H4 (cell line): ENCODE measurements around the gene ATP6V1B1. TPM values are rescaled to one million over a fixed set of nuclear protein-coding genes. Genes with fewer than 3 reads are reported as not detected.
"Not testable (repeated sequence)": the region's sequence is repeated elsewhere in the genome, so short reads cannot be mapped to it uniquely, and the experiment has no call there.

Source experiments
- DNase-seq: peaks from one replicate; pipeline ENCODE4 v3.0.0-alpha.2; 2015; ENCODE audit warnings: low spot score
- total RNA-seq: library from RNA; depleted of rRNA; stranded (reverse); fragments of >200 nt; shearing (Covaris generic); gene quantifications from 2 replicates; pipeline ENCODE4 v1.2.3, GENCODE V29; 2014; rRNA removed

ATP6V1B1 gene
- total RNA-seq, 1 experiment from 2014 or later, result 0.45 TPM

DNA sequence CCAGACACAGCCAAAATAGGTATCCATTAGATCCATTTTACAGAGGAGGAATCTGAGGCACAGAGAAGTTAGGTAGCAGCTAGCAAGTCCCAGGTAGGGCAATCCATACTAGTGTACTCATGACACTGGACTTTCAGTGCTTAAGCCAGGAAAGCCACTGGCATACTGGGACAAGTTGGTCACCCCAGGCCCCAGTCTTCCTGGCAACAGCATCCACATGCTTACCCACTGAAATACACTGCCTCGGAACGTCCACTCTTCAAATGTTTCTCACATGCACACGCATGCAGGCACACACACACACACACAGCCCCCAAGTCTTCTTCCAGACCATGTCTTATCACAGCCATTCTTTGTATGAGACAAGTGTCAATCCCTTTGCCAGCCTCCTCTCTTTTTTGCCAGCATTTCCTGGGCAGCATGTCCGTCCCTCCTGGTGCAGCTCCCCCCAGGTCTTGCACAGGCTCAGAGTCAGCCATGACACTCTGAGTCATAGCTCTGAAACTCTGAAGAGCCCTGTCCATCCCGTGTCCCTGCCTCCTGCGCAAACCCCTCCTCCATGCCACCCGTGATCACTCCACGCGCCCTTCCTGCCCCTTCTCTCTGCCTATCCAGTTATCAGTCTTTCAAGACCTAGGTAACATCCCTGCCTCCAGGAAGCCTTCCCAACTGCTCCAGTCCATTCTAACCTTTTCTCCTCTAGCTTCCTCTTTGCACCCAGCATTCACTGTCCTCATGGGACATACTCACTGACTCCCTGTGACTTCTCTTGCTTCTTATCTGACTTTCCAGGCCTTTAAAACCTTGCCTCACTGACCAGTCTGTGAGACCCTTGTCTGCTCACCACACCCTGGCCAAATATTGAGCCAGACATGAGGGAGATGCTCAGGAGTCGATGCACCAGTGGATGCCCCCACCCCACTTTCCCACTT is 69.8 kb downstream of the ATP6V1B1 start:
- no peak for DNase-seq

DNA sequence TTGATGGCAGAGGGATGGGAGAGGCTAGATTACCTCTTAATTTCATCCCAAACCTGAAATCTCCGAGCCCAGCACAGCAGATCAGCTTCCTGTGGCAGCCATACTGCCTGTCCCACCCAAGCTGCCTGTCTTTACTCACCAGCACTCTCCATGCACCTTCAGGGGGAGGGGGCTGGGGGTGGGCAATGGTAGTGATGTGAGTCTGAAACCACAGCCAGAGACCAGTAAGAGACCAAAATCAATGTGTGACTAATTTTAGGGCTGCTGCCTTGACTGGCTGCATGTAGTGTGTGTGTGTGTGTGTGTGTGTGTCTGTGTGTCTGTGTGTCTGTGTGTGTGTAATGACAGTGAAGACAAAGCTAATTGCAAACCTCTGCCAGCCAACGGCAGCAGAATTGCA is 70.6 kb downstream of the ATP6V1B1 start:
- DNase-seq, result no peak

- DNase-seq, result no peak
These were observed 71.5 kb downstream of the ATP6V1B1 start for GRCh38 chr2:71006955-71007799.

GRCh38 chr2:71008342-71008741 is 72.6 kb downstream of the ATP6V1B1 start:
- DNase-seq, result no peak

DNA sequence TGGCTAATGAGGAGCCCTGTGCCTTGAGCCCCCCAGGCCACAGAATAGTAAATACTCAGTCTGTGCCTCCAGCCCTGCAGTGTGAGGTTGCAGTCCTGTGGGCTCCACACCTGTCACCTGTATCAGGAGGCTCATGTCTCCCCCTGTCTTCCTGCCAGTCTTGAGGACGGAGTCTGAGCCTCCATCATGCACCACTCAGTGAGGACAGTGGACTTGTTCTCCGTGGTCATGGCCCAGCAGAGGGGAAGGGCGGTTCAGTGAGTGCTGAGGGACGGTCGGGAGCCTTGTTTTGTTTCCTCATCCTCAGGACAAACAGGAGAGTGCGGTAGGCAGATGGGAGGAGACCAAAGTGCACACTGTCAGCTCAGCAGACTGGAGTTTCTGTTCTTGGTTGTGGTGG is 76.1 kb downstream of the ATP6V1B1 start:
- not testable (repeated sequence) for DNase-seq

Other genes starting within 250 kb of the ATP6V1B1 start
- 16.3 and 24.3 TPM in 2 replicates for gene ADD2, start 167.7 kb upstream of the ATP6V1B1 start, total RNA-seq
- gene FIGLA, start 145.3 kb upstream of the ATP6V1B1 start, total RNA-seq, result not detected in 2 replicates
- gene CLEC4F, start 115.3 kb upstream of the ATP6V1B1 start, total RNA-seq, result not detected in 2 replicates
- gene CD207, start 100.1 kb upstream of the ATP6V1B1 start, total RNA-seq, result not detected in 2 replicates
- 2.3 and 6.2 TPM in 2 replicates for gene VAX2, start 35.3 kb upstream of the ATP6V1B1 start, total RNA-seq
- gene ANKRD53, start 42.7 kb downstream of the ATP6V1B1 start, total RNA-seq, result not detected in 2 replicates
- gene TEX261, start 59.0 kb downstream of the ATP6V1B1 start, total RNA-seq, result 45.2 and 51.0 TPM in 2 replicates
- gene NAGK, start 132.7 kb downstream of the ATP6V1B1 start, total RNA-seq, result 43.0 and 69.3 TPM in 2 replicates
- gene MCEE, start 194.3 kb downstream of the ATP6V1B1 start, total RNA-seq, result 7.3 and 8.4 TPM in 2 replicates
- 21.6 and 27.7 TPM in 2 replicates for gene MPHOSPH10, start 194.7 kb downstream of the ATP6V1B1 start, total RNA-seq